ENCODE results near the gene SIRT6.
"Not testable (repeated sequence)": the region's sequence is repeated elsewhere in the genome, so short reads cannot be mapped to it uniquely, and the experiment has no call there.

SIRT6 gene

DNA sequence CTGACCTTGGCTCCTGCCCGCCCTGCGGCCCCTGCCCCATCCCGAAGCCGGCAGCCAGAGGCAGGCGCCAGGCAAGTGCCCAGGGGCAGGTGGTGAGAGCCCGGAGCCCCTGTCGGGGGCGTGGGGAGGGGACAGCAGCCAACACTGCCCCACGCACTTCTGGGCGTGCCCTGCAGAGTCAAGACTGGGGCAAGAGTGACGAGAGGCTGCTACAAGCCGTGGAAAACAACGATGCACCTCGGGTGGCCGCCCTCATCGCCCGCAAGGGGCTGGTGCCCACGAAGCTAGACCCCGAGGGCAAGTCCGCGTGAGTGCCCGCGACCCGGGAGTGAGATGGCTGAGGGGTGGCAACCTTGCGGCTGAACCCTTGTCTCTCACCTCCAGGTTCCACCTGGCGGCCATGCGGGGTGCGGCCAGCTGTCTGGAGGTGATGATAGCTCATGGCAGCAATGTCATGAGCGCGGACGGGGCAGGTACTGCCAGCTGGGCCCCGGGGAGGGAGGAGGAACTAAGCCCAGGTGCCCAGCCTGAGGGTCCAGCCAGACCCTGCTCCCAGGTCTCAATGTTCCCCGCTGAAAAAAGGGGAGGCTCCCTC, 17.4 kb upstream of the SIRT6 start:
- no peak for DNase-seq (ENCODE audit: low spot score)

DNA sequence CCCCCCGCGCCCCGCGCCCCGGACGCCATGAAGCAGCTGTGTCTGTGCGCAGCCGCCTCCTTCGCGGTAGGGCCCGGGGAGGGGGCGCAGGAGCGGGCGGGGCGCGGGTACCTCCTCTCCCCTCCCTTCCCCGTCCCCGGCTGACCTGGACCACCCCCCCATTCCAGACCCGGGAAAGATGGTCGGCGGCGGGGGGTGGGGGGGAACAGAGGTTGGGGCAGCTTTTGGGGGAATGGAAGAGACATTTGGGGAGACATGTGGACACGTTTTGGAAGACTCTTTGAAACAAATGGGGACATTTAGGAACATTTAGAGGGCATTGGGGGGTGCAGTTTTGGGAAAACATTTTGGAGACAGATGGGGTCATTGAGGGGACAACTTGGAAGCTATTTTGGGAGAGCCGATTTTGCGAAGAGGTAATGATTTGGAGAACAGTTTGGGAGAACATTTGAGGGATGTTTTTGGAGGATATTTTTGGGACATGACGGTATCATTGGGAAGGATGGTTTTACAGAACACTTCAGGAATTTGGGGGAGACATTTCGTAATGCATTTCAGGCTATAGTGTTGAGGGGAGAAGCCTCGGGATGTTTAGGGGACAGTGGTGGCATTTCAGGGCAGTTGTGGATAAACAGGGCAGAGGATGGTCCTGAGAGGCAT, 16.2 kb upstream of the SIRT6 start:
- no peak for DNase-seq (ENCODE audit: low spot score)

DNA sequence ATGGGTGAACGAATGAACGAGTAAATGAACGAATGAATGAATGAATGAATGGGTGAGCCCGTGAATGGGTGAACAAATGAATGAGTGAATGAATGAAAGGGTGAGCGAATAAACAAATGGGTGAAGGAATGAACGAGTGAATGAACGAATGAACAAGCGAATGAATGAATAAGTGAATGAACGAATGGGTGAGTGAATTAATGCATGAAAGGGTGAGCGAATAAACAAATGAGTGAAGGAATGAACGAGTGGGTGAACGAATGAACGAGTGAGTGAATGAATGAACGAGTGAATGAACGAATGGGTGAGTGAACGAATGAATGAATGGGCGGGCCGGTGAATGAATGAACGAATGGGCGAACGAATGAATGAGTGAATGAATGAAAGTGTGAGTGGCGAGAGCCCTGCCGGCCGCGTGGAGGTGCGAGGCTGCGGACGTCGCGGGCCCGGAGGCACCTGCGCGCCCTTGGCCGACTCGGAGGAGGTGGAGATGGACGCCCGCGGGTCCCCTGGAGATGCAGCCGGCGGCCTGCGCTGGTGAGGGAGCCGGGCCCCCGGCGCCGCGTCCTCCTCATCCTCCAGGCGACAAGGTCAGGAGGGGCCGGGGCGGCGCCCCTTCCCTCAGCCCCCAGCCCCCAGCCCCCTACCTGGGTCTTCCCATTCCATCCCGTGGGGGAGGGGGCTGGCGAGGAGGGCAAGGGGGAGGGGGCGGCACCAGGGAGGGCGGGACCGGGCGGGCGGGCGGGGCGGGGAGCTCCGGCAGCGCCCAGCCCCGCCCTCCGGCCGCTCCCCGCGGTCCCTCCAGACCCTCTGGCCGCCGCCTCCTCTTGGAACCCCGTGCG, 15.5 kb upstream of the SIRT6 start:
- peak; percentile 43 for DNase-seq (ENCODE audit: low spot score)

- no peak for DNase-seq (ENCODE audit: low spot score)
Measured at GRCh38 chr19:4197228-4197624, 14.9 kb upstream of the SIRT6 start.

DNA sequence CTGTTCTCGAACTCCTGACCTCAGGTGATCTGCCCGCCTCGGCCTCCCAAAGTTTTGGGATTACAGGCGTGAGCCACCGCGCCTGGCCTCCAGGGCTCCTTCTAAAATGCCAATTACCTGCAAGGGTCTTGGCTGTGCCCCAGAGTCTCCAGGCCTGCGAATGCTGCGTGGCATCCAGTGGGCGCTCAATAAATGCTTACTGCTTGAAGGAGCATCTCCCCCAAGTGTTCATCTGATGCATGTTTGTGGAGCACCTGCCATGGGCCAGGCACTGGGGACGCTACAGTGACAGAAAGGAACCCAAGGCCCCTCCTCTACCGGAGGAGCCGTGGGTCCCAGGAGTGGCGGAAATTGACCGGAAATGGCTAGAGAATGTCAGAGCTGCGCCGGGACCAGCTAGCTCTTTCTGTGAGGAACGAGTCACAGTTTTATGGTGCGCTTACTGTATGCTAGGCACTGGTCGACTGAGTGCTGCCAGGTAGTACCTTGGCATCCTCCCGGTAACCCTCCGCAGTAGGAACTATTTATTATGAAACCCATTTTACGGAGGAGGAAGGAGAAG, 14.3 kb upstream of the SIRT6 start:
- no peak for DNase-seq (ENCODE audit: low spot score)

DNA sequence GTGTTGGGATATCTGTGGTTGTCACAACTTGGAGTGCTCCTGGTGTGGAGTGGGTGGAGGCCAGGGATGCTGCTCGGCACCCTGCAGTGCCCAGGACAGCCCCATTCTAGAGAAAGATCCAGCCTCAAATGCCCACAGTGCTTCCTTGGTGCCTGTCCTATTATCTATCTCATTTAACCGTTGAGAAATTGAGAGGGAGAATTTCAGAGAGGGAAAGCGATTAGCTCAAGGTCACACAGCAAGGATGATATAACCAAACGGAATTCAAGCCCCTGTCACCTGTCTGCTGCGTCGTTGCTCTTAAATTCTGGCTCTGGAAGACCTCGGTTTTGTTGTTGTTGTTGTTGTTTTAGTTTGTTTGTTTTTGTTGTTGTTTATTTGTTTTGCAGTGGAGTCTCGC, 13.6 kb upstream of the SIRT6 start:
- DNase-seq (ENCODE audit: low spot score), result no peak

GRCh38 chr19:4194353-4194752, 12.0 kb upstream of the SIRT6 start:
- no peak for DNase-seq (ENCODE audit: low spot score)

GRCh38 chr19:4192537-4192936, 10.2 kb upstream of the SIRT6 start:
- DNase-seq (ENCODE audit: low spot score), result not testable (repeated sequence)

GRCh38 chr19:4189641-4190040, 7.3 kb upstream of the SIRT6 start:
- DNase-seq (ENCODE audit: low spot score), result no peak

GRCh38 chr19:4187313-4188122, 5.2 kb upstream of the SIRT6 start:
- no peak for DNase-seq (ENCODE audit: low spot score)

DNA sequence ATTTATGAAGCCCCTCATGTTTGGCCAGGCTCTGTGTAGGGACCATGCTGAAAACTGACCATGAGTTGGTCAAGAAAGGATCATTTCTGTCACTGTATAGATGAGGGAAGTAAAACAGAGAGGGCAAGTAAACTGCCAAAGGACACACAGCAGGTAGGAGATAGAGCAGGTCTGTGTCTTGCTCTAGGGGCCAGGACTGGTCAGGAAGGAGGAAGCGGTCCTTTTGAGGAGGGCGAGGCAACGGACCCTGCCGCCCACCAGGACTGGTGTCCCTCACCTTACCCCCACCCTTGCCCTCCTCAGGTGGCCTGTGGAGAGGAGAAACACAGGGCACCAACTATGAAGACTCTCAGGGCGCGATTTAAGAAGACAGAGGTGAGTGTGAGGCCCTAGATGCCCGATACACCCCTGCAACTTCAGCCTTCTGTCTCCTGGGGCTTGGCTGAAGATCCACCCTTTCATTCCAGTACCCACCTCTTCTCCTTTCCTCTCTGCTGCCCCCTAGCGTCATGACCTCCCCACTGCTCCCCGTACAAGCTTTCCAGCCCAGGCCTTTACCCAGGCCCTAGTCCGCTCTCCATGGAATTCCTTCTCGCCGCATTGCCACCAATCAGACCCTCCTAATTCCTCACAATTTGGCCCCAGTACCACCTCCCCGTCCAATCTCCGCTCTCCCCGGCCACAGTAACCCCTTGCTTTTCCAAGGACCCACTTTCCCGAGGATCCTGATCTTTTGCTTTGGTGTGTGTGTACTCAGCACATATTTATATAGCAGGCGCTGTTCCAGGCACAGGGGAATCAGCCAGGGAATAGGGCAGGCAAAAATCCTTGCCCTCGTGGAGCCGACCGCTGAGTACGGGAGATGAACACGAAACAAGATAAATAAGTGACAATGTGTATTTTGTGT, 4.0 kb upstream of the SIRT6 start:
- DNase-seq (ENCODE audit: low spot score), result peak; percentile 89

DNA sequence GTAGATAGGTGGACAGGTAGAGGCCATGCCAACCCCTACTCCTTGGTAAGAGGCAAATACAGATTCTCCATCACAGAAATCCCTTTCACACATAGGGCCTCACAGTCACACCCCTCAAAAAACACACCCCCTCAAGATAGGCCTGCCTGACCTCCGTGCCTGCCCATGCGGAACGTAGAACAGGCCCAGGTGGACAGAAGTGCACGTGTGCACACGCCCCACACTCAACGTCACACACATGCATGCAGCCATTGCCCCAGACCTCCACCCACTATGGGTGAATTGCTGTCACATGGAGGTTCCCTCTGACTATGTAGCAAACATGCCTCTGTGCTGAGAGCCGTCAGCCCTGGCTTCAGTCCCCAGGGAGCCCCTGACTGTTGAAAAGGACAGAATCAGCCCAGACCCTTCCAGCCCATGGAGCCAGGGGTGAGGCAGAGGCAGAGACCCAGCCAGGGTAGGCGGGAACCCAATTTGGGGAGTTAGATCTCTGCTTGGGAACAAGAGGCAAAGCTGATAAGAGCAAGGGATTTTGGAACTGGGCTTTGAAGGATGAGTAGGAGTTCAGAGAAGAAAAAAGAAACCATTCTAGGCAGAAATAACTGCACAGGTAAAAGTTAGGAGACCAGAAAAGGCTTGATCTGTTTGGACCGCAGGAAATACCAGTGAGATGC, 3.2 kb upstream of the SIRT6 start:
- DNase-seq (ENCODE audit: low spot score), result no peak

DNA sequence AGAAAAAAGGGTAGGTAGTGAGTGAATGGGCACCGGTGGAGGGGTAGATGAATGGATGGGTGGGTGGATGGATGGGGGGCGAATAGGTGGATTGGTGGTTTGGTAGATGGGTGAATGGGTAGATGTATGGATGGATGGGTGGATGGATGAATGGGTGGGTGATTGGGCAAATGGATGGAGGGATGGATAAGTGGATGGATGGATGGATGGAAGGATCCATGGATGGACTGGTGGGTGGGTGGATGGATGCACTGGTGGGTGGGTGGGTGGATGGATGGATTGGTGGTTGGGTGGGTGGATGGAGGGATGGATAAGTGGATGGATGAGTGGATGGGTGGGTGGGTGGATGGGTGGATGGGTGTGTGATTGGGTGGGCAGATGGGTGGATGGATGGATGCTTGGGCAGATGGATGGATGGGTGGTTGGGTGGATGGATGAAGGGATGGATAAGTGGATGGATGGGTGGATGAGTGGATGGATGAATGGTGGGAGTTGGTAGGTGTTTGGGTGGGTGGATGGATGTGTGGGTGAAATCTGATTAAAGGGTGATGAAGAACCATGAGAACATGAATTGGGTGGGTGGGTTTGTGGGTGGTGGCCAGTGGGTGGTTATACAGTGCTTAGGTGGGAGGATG, 2.5 kb upstream of the SIRT6 start:
- no peak for DNase-seq (ENCODE audit: low spot score)

DNA sequence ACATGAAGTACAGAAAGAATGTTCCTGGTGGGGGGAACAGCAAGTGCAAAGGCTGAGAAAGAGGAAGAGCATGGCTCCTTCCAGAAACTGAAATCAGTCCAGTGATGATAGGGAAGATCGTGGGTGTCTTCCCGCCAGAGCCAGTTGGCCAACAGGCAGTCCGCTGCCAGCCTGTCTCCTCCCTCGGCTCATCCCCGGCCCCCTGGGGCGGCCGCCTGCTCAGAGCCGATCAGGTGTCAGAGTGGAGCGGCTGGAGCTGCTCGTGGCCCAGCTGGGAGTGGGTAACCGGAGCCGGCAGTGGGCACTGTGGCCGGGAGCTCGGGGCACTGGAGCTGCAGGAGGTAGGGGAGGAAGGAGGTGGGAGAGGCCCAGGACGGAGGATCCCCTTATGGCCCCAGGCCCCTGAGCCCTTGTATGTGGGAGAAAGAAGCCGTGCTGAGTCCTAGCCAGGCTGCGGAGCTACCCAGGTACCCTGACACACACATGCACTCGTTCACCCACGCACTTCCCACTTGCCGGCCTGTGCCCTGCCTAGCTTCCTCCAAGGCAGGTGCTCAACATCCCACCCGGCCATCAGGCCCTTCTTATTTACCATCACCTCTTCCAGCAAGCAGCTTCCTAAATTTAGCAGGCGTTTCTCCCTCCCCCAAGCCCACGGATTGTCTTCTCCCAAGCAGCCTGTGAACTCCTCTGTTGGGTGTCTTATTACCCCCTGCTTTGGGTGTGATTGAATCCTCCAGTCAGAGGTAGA, 1.8 kb upstream of the SIRT6 start:
- no peak for DNase-seq (ENCODE audit: low spot score)

DNA sequence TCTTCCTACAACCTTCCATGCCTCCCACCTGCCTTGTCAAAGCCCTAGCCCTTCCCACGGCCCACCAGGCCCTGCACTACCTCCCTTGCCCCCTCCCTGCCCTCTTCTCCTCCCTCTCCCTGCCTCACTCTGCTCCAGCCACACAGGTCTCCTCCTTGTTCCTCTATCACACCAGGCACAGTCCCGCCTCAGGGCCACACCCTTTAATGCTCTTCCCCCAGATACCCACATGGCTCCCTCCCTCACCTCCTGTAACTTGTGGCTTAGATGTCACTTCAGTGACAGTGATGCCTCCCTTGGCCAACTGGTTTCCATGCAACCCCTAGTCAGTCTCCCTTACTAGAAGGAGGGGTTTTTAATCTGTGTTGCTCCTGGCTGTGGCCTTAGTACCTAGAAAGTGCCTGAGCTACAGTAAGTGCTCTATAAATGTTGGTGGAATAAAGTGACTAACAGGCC, 1.3 kb downstream of the SIRT6 start:
- DNase-seq (ENCODE audit: low spot score), result no peak

DNA sequence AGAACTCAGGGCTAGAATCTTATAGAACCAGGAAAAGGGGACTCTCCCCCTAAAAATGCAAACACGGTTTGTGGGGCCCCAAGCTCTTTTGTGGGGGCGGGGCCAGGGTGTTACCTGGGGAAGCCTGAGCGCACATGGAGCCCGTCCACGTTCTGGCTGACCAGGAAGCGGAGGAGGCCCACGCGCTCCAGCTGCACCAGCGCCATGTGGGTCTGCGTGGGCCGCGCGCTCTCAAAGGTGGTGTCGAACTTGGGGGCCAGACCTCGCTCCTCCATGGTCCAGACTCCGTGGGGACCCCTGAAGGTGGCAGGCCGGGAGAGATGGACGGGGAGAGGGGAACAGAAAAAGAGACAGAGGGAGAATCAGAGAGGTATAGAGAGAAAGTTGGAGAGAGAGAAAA, 3.4 kb downstream of the SIRT6 start:
- DNase-seq (ENCODE audit: low spot score), result no peak

- DNase-seq (ENCODE audit: low spot score), result no peak
Measured at GRCh38 chr19:4177146-4177545, 5.2 kb downstream of the SIRT6 start.

DNA sequence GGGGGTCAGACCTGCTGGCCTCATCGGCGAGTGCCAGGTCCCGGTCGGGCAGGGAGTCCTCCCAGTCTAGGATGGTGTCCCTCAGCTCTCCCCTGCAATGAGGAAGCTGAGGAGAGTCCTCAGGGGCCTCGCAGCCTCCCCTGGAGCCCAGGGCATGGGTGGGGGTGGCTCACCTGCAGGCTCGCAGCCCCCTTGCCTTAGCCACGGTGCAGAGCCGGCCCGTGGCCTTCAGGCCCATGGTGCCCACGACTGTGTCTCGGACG, 6.8 kb downstream of the SIRT6 start:
- DNase-seq (ENCODE audit: low spot score), result no peak

DNA sequence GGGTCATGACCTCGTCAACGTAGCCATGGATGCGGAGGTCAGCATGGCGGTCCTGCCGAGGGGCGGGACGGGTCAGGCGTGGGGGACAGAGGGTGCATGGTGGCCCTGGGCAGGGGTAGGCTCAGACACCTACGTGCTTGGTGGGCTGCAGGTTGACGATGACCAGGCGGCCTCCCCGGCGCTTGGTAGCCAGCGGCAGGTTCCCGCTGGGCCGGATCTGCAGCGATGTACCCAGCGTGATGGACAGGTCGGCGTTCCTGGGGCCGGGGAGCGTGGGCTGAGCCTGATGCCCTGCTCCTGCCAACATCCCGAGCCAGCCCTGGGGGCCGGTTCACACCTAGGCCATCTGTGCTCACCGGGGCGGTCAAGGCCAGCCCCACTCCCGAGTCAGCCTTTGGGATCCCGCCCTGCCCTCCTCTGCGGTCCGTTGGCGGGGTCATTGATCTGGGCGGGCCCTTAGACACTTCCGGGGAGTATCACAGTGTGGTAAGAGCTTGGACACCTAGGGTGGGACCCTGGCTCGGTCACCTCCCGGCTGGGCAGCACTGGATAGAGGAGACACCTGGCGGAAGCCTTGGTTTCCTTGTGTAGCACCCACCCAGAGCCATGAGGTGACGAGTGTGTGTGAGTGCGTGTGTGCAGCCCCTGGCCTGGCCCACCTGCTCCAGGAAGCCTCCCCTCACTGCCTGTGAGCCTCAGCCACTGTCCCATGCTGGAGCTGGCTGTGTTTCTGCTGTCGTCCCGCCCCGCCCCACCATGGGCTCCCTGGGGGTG, 7.3 kb downstream of the SIRT6 start:
- no peak for DNase-seq (ENCODE audit: low spot score)

Data from hepatic stellate cell (primary cell).